ENCODE results near the gene ZMYND15.

DNA sequence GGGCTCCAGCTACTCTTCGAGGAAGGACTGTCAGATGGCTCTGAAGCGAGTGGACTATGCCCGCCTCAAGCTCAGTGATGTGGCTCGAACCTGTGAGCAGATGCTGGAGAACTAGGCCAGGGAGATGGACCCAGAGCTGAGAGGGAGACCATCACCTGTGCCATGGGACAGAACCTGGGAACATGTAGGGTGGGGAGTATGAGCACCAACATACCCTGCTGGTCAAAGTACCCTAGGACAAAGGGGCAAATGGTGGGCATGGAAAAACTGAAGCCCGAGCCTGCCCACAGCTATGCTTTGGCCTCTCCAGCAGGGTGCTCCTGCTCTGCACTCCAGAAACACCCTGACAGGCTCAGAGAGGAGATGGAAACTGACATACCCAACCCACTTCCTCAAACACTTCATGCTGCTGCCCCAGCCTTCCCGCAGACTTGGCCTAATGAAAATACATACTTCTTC lies 6.5 kb upstream of the ZMYND15 start:
- no peak for TF ChIP-seq ZFP30 (CRISPR knock-in tag; IDR thresholded peaks at IDR 0.05)
- TF ChIP-seq ZNF8 (CRISPR knock-in tag; IDR thresholded peaks at IDR 0.05): no peak
- no peak for TF ChIP-seq ARNTL (CRISPR knock-in tag; IDR thresholded peaks at IDR 0.05; ENCODE audit: borderline replicate concordance, low read depth)

Measured in SK-N-SH treated with all-trans-retinoic acid at 6 μM for 48 hours (cell line).